ENCODE results near the gene FAM180A.

DNA sequence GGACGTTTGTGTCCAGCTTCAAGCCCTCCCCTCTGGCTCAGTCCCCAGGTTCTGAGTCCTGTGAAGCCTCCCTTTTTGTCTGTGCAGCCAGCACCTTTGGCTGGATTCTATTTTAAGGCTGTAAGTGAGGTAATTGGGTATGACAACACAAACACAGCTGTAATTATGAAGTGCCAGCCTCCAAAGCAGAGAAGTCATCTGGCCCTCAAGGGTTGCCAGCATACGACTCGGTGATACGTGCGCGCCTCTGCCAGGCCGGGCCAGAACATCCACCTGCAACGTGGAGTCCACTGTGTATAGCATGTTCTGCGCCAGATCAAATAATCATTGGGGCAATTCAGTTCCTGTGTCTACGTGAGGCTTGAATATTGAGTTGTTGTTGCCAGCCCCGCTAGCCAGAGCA is 6.7 kb upstream of the FAM180A start:
- TF ChIP-seq POLR2A (IDR thresholded peaks at IDR 0.05; ENCODE audit: low read depth) (no peak), CTCF (IDR thresholded peaks at IDR 0.05) (no peak), POLR2AphosphoS5 (IDR thresholded peaks at IDR 0.05) (no peak), EP300 (IDR thresholded peaks at IDR 0.05) (no peak)

Data from esophagus muscularis mucosa (tissue), 4 donors.